IMR-90 (cell line): ENCODE data around the gene SEC24A. TPM values are rescaled to one million over a fixed set of nuclear protein-coding genes. Genes with fewer than 3 reads are reported as not detected.

ENCODE experiments used
- ATAC-seq: fragments of 200-7000 bp; cut with Tn5 transposase; 2 replicates; pipeline ENCODE4 v1.9.1; 2020; ENCODE audit warnings: low read depth, mild to moderate bottlenecking, moderate library complexity
- BruUV-seq: library from RNA; stranded (reverse); fragments of 400-500 nt; replicated peaks from 2 replicates; lab custom pipeline; 2021; lab: Mats Ljungman, UMichigan
- CTCF ChIA-PET: fragments of 300-600 bp; formaldehyde crosslinking; extraction: SDS; loops from one replicate; lab custom pipeline; 2021; ENCODE audit warnings: antibody characterized with exemption; lab: Yijun Ruan, JAX
- POLR2A ChIA-PET: fragments of 300-600 bp; sonication (Branson Sonifier 250); formaldehyde crosslinking; loops from one replicate; lab custom pipeline; 2022; ENCODE audit warnings: antibody characterized with exemption; ENCODE audit not compliant: unreplicated experiment; lab: Charles Lee
- DNase-seq: peaks from one replicate; pipeline ENCODE4 v3.0.0; 2013
- H2AFZ ChIP-seq: replicated peaks from 2 replicates; pipeline ENCODE3; 2013; ENCODE audit warnings: low read length, mild to moderate bottlenecking; ENCODE audit not compliant: poor library complexity
- H2AK5ac ChIP-seq: 2 replicates; pipeline ENCODE4 v1.6.1; 2013; ENCODE audit warnings: low read depth, low read length, inconsistent platforms
- H2AK9ac ChIP-seq: replicated peaks from 2 replicates; pipeline ENCODE3; 2013; ENCODE audit warnings: mild to moderate bottlenecking, low read depth, low read length, moderate library complexity; ENCODE audit not compliant: poor library complexity
- H2BK120ac ChIP-seq: 2 replicates; pipeline ENCODE4 v1.6.1; 2013; ENCODE audit warnings: low read depth, low read length, inconsistent platforms
- H2BK15ac ChIP-seq: 3 replicates; pipeline ENCODE4 v1.6.1; 2013; ENCODE audit warnings: low read depth, low read length, inconsistent platforms
- H2BK20ac ChIP-seq: 2 replicates; pipeline ENCODE4 v1.6.1; 2013; ENCODE audit warnings: low read depth, mild to moderate bottlenecking, inconsistent platforms, low read length, moderate library complexity
- H2BK5ac ChIP-seq: 2 replicates; pipeline ENCODE4 v1.6.1; 2013; ENCODE audit warnings: mild to moderate bottlenecking, low read depth, low read length, inconsistent platforms; ENCODE audit not compliant: poor library complexity, severe bottlenecking
- H3K14ac ChIP-seq: replicated peaks from 2 replicates; pipeline ENCODE4 v1.6.1; 2013; ENCODE audit warnings: low read depth, low read length, inconsistent platforms
- H3K18ac ChIP-seq: 2 replicates; pipeline ENCODE4 v1.6.1; 2013; ENCODE audit warnings: low read depth, low read length, control low read depth
- H3K23ac ChIP-seq: 2 replicates; pipeline ENCODE4 v1.6.1; 2013; ENCODE audit warnings: low read depth, low read length, inconsistent platforms
- H3K27ac ChIP-seq: 2 replicates; pipeline ENCODE4 v1.5.1; 2013; ENCODE audit warnings: mild to moderate bottlenecking, control low read depth, low read length; ENCODE audit not compliant: insufficient read depth
- H3K27me3 ChIP-seq: 2 replicates; pipeline ENCODE4 v1.6.1; 2013; ENCODE audit warnings: low read length; ENCODE audit not compliant: control insufficient read depth, insufficient read depth
- H3K36me3 ChIP-seq: 2 replicates; pipeline ENCODE4 v1.6.1; 2013; ENCODE audit warnings: low read length, mixed read lengths; ENCODE audit not compliant: control insufficient read depth, insufficient read depth
- H3K4ac ChIP-seq: 2 replicates; pipeline ENCODE4 v1.6.1; 2013; ENCODE audit warnings: low read depth, low read length, inconsistent platforms
- H3K4me1 ChIP-seq: 2 replicates; pipeline ENCODE4 v1.6.1; 2013; ENCODE audit warnings: low read length, mixed read lengths; ENCODE audit not compliant: control insufficient read depth, insufficient read depth
- H3K4me2 ChIP-seq: 2 replicates; pipeline ENCODE4 v1.6.1; 2013; ENCODE audit warnings: low read depth, mild to moderate bottlenecking, control low read depth, low read length, moderate library complexity
- H3K4me3 ChIP-seq: 2 replicates; pipeline ENCODE4 v1.5.1; 2013; ENCODE audit warnings: low read depth, mild to moderate bottlenecking, control low read depth, low read length, moderate library complexity; ENCODE audit not compliant: insufficient read depth
- H3K56ac ChIP-seq: 2 replicates; pipeline ENCODE4 v1.6.1; 2013; ENCODE audit warnings: low read length, inconsistent platforms; ENCODE audit not compliant: insufficient read depth; ENCODE audit errors: extremely low read depth
- H3K79me1 ChIP-seq, 2 experiments: 2 replicates each; pipeline ENCODE4 v1.6.1; 2013; ENCODE audit warnings: low read length in 2 of 2, inconsistent platforms in 1 of 2, low read depth in 1 of 2
- H3K9ac ChIP-seq: 2 replicates; pipeline ENCODE4 v1.6.1; 2013; ENCODE audit warnings: low read depth, low read length, control low read depth
- H3K9me1 ChIP-seq: 2 replicates; pipeline ENCODE4 v1.6.1; 2013; ENCODE audit warnings: low read length, inconsistent platforms; ENCODE audit not compliant: insufficient read depth
- H3K9me3 ChIP-seq: 2 replicates; pipeline ENCODE4 v1.6.1; 2013; ENCODE audit warnings: low read length; ENCODE audit not compliant: control insufficient read depth, insufficient read depth
- H4K20me1 ChIP-seq: 2 replicates; pipeline ENCODE4 v1.6.1; 2013; ENCODE audit warnings: low read length, inconsistent platforms; ENCODE audit not compliant: insufficient read depth
- H4K5ac ChIP-seq: 2 replicates; pipeline ENCODE4 v1.6.1; 2013; ENCODE audit warnings: mild to moderate bottlenecking, low read depth, low read length, control low read depth
- H4K8ac ChIP-seq, 2 experiments: 2 replicates each; pipeline ENCODE4 v1.6.1; 2013; ENCODE audit warnings: low read depth in 2 of 2, low read length in 2 of 2, control low read depth in 1 of 2, inconsistent platforms in 1 of 2
- H4K91ac ChIP-seq: 2 replicates; pipeline ENCODE4 v1.6.1; 2013; ENCODE audit warnings: low read depth, low read length, inconsistent platforms; ENCODE audit not compliant: insufficient read depth
- BHLHE40 ChIP-seq: fragments of 150-350 bp; IDR thresholded peaks from 2 replicates; pipeline ENCODE4 v1.6.1; 2016; ENCODE audit warnings: mild to moderate bottlenecking, low read depth, low read length
- CEBPB ChIP-seq: IDR thresholded peaks from 2 replicates; pipeline ENCODE4 v1.6.1; 2012; ENCODE audit warnings: low read depth, low read length, improper control_type of control experiment
- CHD1 ChIP-seq: IDR thresholded peaks from 2 replicates; pipeline ENCODE4 v1.6.1; 2012; ENCODE audit warnings: low read depth, low read length, improper control_type of control experiment
- CTCF ChIP-seq: conservative IDR thresholded peaks from 2 replicates; pipeline ENCODE4 v1.5.1; 2012; ENCODE audit warnings: mild to moderate bottlenecking, low read depth, low read length, improper control_type of control experiment
- ELK1 ChIP-seq: fragments of 150-350 bp; IDR thresholded peaks from 2 replicates; pipeline ENCODE4 v1.6.1; 2016; ENCODE audit warnings: low read depth, mild to moderate bottlenecking, low read length, moderate library complexity, borderline replicate concordance
- FOS ChIP-seq: fragments of 150-350 bp; IDR thresholded peaks from 2 replicates; pipeline ENCODE4 v1.6.1; 2016; ENCODE audit warnings: low read depth, low read length
- MAFK ChIP-seq: IDR thresholded peaks from 2 replicates; pipeline ENCODE4 v1.6.1; 2012; ENCODE audit warnings: low read depth, low read length, improper control_type of control experiment
- MAZ ChIP-seq: IDR thresholded peaks from 2 replicates; pipeline ENCODE4 v1.6.1; 2012; ENCODE audit warnings: low read depth, mild to moderate bottlenecking, low read length, improper control_type of control experiment, moderate library complexity, borderline replicate concordance
- MXI1 ChIP-seq: IDR thresholded peaks from 2 replicates; pipeline ENCODE4 v1.6.1; 2012; ENCODE audit warnings: low read depth, mild to moderate bottlenecking, low read length, moderate library complexity, borderline replicate concordance
- NFE2L2 ChIP-seq: fragments of 150-350 bp; IDR thresholded peaks from 2 replicates; pipeline ENCODE4 v1.6.1; 2016; ENCODE audit warnings: low read depth, mild to moderate bottlenecking, low read length
- POLR2A ChIP-seq: IDR thresholded peaks from 2 replicates; pipeline ENCODE4 v1.6.1; 2012; ENCODE audit warnings: mild to moderate bottlenecking, low read depth, low read length
- RAD21 ChIP-seq: IDR thresholded peaks from 2 replicates; pipeline ENCODE4 v1.6.1; 2012; ENCODE audit warnings: low read length, improper control_type of control experiment
- RCOR1 ChIP-seq: IDR thresholded peaks from 2 replicates; pipeline ENCODE4 v1.6.1; 2012; ENCODE audit warnings: mild to moderate bottlenecking, low read length, improper control_type of control experiment; ENCODE audit not compliant: insufficient replicate concordance
- RFX5 ChIP-seq: IDR thresholded peaks from 2 replicates; pipeline ENCODE4 v1.8.0; 2012; ENCODE audit warnings: low read depth, mild to moderate bottlenecking, low read length, moderate library complexity
- SMC3 ChIP-seq: fragments of 150-350 bp; IDR thresholded peaks from 2 replicates; pipeline ENCODE4 v1.6.1; 2016; ENCODE audit warnings: low read depth, mild to moderate bottlenecking, antibody characterized with exemption, low read length, moderate library complexity
- USF2 ChIP-seq: fragments of 150-350 bp; IDR thresholded peaks from 2 replicates; pipeline ENCODE4 v1.6.1; 2017; ENCODE audit warnings: mild to moderate bottlenecking, antibody characterized with exemption, low read length, low read depth
- WGBS, 2 experiments: methylation state at CpG; one replicate each; pipeline versions ENCODE4 v1.1.5 to v1.1.7; 2013; ENCODE audit warnings: missing lambda C conversion rate in 2 of 2; ENCODE audit not compliant: insufficient read length in 1 of 2; ENCODE audit errors: extremely low coverage in 2 of 2; 5-methylcytosine and 5-hydroxymethylcytosine counted together
- dilution Hi-C: fragments of 300-500 bp; cut with HindIII; formaldehyde crosslinking; loops from one replicate; pipeline ENCODE4 v1.14.3; 2018; ENCODE audit warnings: low sequenced_read_pairs; ENCODE audit not compliant: unreplicated experiment
- in situ Hi-C: fragments of 300-500 bp; cut with MboI; formaldehyde crosslinking; loops from 3 replicates; pipeline ENCODE4 v1.14.3; 2019; ENCODE audit warnings: low sequenced_read_pairs, inconsistent platforms, mixed read lengths
- intact Hi-C: fragments of 100-400 bp; cut with micrococcal nuclease; formaldehyde crosslinking; loops from 2 replicates; pipeline ENCODE4 v1.10.0; 2022
- polyA plus RNA-seq, 3 experiments: library from polyadenylated mRNA; depleted of rRNA; stranded (reverse); fragments of >200 nt; gene quantifications; 2 replicates each; pipeline ENCODE4 v1.2.3, GENCODE V29; 2012; ENCODE audit warnings: low replicate concordance in 1 of 3
- total RNA-seq: library from RNA; depleted of rRNA; stranded (reverse); fragments of >200 nt; gene quantifications from 2 replicates; pipeline ENCODE4 v1.2.3, GENCODE V29; 2012

SEC24A gene
- total and polyA plus RNA-seq, 2 of the 4 experiments (the other 2 are of a cell fraction): 23.9 to 28.1 TPM

GRCh38 chr5:134659922-134660321 is 11.3 kb downstream of the SEC24A start:
- no peak overlapping the region for H3K9ac ChIP-seq
- ATAC-seq: no peak
- H2BK20ac ChIP-seq: no peak overlapping the region
- DNase-seq: no peak
- H2AK9ac ChIP-seq: no peak overlapping the region
- H3K4me1 ChIP-seq: no peaks in the 10 kb centered on the region
- H3K27ac ChIP-seq: no peak overlapping the region
- dilution Hi-C loops: no loop called here
- H3K4ac ChIP-seq: no peak overlapping the region
- 100% methylated on average over 1 of the region's 6 CpGs; no CpG with 5 or more reads in 1 of the 2 experiments for WGBS, 2 experiments
- peaks cover 6 to 54% of the 10 kb centered on the region in 2 experiments for H3K79me1 ChIP-seq
- H3K27me3 ChIP-seq: no peaks in the 10 kb centered on the region
- no peak overlapping the region for H3K56ac ChIP-seq
- no peak overlapping the region for H3K18ac ChIP-seq
- in situ Hi-C loops: no loop called here
- no peak overlapping the region for H4K8ac ChIP-seq
- no peak overlapping the region for H3K14ac ChIP-seq
- H2BK120ac ChIP-seq: no peak overlapping the region
- H3K4me2 ChIP-seq: no peak overlapping the region
- H3K9me1 ChIP-seq: peaks cover 11% of the 10 kb centered on the region
- H4K91ac ChIP-seq: no peak overlapping the region
- TF ChIP-seq USF2 (no peak), RCOR1 (no peak), ELK1 (no peak), CEBPB (no peak), CHD1 (no peak), FOS (no peak), RFX5 (no peak), BHLHE40 (no peak), NFE2L2 (no peak), MAFK (no peak), RAD21 (no peak), MXI1 (no peak), CTCF (no peak), SMC3 (no peak), POLR2A (no peak), MAZ (no peak)
- no peak overlapping the region for H2BK5ac ChIP-seq
- H3K9me3 ChIP-seq: no peaks in the 10 kb centered on the region
- no peak overlapping the region for H2BK15ac ChIP-seq
- no TSS peak for BruUV-seq
- intact Hi-C loops: loop anchor here (5.0 kb wide), 1 partner anchor 67 kb away; no protein-coding TSS in a partner anchor
- peaks cover 88% of the 10 kb centered on the region for H4K20me1 ChIP-seq
- ChIA-PET CTCF (interaction anchor here (0.7 to 1.0 kb wide), 2 partner anchors 73 to 634 kb away, joined by 3 read pairs; no protein-coding TSS in a partner anchor), POLR2A (no interaction called here)
- H3K4me3 ChIP-seq: no peak overlapping the region
- H4K5ac ChIP-seq: no peak overlapping the region
- no peak overlapping the region for H2AFZ ChIP-seq
- peaks cover 17% of the 10 kb centered on the region for H3K36me3 ChIP-seq
- no peak overlapping the region; the same call in 1 of the 2 replicates for H3K23ac ChIP-seq
- no peak overlapping the region for H2AK5ac ChIP-seq
